ENCODE measurements around the gene GRIN1.

The GRIN1 gene

GRCh38 chr9:137164370-137165249 lies 25.7 kb downstream of the GRIN1 start:
- no peak overlapping the region for H3K27ac ChIP-seq
- no peak for TF ChIP-seq CTCF (IDR thresholded peaks at IDR 0.05)
- no peak overlapping the region for H3K4me3 ChIP-seq (ENCODE audit: low read depth, low read length)
- no peaks in the 10 kb centered on the region for H3K36me3 ChIP-seq (ENCODE audit: control insufficient read depth, insufficient read depth, low read length)
- H3K4me1 ChIP-seq = no peaks in the 10 kb centered on the region
- H3K27me3 ChIP-seq (ENCODE audit: control insufficient read depth, insufficient read depth, low read length) = peaks cover 15% of the 10 kb centered on the region
- H3K9ac ChIP-seq = no peak overlapping the region
- H3K4me2 ChIP-seq (ENCODE audit: low read length) = no peak overlapping the region
- H3K79me2 ChIP-seq = no peaks in the 10 kb centered on the region
- H2AFZ ChIP-seq = no peak overlapping the region
- no peaks in the 10 kb centered on the region for H3K9me3 ChIP-seq (ENCODE audit: control insufficient read depth, low read length)

- Histone ChIP-seq H3K27ac (no peak overlapping the region), H2AFZ (no peak overlapping the region), H3K4me1 (no peaks in the 10 kb centered on the region), H3K4me3 (ENCODE audit: low read depth, low read length) (no peak overlapping the region), H3K36me3 (ENCODE audit: control insufficient read depth, insufficient read depth, low read length) (no peaks in the 10 kb centered on the region), H3K9me3 (ENCODE audit: control insufficient read depth, low read length) (no peaks in the 10 kb centered on the region), H3K9ac (no peak overlapping the region), H3K27me3 (ENCODE audit: control insufficient read depth, insufficient read depth, low read length) (peaks cover 16% of the 10 kb centered on the region), H3K4me2 (ENCODE audit: low read length) (no peak overlapping the region), H3K79me2 (no peaks in the 10 kb centered on the region)
- TF ChIP-seq CTCF (IDR thresholded peaks at IDR 0.05) = no peak
These were observed 26.4 kb downstream of the GRIN1 start for GRCh38 chr9:137165250-137165836.

- Histone ChIP-seq H3K4me2 (ENCODE audit: low read length) (no peak overlapping the region), H3K36me3 (ENCODE audit: control insufficient read depth, insufficient read depth, low read length) (no peaks in the 10 kb centered on the region), H3K9ac (no peak overlapping the region), H3K4me1 (no peaks in the 10 kb centered on the region), H3K9me3 (ENCODE audit: control insufficient read depth, low read length) (no peaks in the 10 kb centered on the region), H3K79me2 (no peaks in the 10 kb centered on the region), H3K27ac (no peak overlapping the region), H2AFZ (no peak overlapping the region), H3K27me3 (ENCODE audit: control insufficient read depth, insufficient read depth, low read length) (peaks cover 16% of the 10 kb centered on the region), H3K4me3 (ENCODE audit: low read depth, low read length) (no peak overlapping the region)
- no peak for TF ChIP-seq CTCF (IDR thresholded peaks at IDR 0.05)
These were observed 27.7 kb downstream of the GRIN1 start for GRCh38 chr9:137166380-137167229.

- no peak for TF ChIP-seq CTCF (IDR thresholded peaks at IDR 0.05)
- Histone ChIP-seq H2AFZ (no peak overlapping the region), H3K27ac (no peak overlapping the region), H3K27me3 (ENCODE audit: control insufficient read depth, insufficient read depth, low read length) (peaks cover 16% of the 10 kb centered on the region), H3K4me1 (no peaks in the 10 kb centered on the region), H3K9me3 (ENCODE audit: control insufficient read depth, low read length) (no peaks in the 10 kb centered on the region), H3K9ac (no peak overlapping the region), H3K4me2 (ENCODE audit: low read length) (no peak overlapping the region), H3K36me3 (ENCODE audit: control insufficient read depth, insufficient read depth, low read length) (no peaks in the 10 kb centered on the region), H3K79me2 (no peaks in the 10 kb centered on the region), H3K4me3 (ENCODE audit: low read depth, low read length) (no peak overlapping the region)
These were observed 28.4 kb downstream of the GRIN1 start for GRCh38 chr9:137167277-137167746.

Measured in parathyroid adenoma (tissue), 2 donors.